ENCODE measurements around the gene PRR27.
"Not testable (repeated sequence)": the region's sequence is repeated elsewhere in the genome, so short reads cannot be mapped to it uniquely, and the experiment has no call there.

PRR27 gene

DNA sequence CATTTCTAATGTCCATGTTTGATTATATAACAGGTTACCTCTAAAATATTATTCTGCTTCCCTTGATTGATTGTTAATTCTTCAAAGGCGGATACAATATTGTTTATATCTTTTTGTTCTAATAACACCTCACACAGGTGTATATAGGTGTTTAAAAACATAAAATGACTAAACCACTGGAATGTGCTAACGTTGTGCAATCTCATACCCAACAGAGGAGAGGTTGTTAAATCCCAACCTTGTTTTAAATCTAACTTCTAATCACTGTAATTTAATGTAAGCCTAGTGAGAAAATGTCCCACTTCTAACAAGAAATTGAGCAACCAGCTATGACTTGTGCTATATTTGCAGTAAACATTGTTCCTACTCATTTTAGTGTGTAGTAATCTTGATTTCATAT, 42.8 kb downstream of the PRR27 start:
- DNase-seq (ENCODE audit: insufficient read length, low spot score): no peak
- no peak for FAIRE-seq

DNA sequence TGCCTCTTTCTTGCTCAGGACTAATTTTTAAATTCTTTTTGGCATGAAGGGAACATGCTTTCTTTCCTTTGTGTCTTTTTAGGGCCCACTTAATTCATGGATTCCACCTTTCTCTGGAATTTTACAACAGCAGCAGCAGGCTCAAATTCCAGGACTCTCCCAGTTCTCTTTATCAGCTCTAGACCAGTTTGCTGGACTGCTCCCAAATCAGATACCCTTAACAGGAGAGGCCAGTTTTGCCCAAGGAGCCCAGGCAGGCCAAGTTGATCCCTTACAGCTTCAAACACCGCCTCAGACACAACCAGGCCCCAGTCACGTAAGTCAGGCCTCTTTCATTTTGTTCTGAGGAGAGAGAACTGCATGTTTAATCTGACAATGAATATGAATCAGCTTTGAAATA, 43.8 kb downstream of the PRR27 start:
- FAIRE-seq (no peak), DNase-seq (ENCODE audit: insufficient read length, low spot score) (no peak)

DNA sequence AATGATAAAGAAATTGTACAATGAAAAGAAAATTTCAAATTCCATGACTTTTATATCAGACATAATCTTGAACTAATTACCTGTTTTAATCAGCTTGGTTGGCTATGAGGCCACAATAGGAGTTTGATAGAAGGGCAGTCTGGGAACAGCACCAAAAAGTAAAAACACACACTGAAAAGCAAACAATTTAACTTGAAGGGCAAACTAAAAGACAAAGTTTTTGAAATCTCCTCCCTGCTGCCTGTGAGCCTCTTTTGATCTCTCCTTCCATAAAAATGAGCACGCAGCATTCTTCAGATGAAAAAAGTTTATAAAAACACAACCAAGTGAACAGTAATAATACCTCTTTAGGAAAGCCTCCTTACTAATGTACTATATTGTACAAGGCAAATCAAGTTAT, 49.6 kb downstream of the PRR27 start:
- no peak for DNase-seq (ENCODE audit: insufficient read length, low spot score)
- FAIRE-seq: no peak

DNA sequence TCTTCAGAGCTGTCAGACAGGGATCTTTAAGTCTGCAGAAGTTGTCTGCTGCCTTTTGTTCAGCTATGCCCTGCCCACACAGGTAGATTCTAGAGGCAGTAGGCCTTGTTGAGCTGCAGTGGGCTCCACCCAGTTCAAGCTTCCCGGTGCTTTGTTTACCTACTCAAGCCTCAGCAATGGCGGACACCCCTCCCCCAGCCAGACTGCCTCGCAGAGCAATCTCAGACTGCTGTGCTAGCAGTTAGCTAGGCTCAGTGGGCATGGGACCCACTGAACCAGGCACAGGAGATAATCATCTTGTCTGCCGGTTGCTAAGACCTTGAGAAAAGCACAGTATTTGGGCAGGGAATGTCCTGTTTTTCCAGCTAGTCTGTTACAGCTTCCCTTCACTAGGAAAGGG, 58.7 kb downstream of the PRR27 start:
- not testable (repeated sequence) for DNase-seq (ENCODE audit: insufficient read length, low spot score); FAIRE-seq

Measured in GM19239 (cell line).